ENCODE results near the gene FOXC1.

The FOXC1 gene

GRCh38 chr6:1643830-1644445 lies 34.2 kb downstream of the FOXC1 start:
- no peak for DNase-seq (ENCODE audit: low read depth)

- DNase-seq (ENCODE audit: low read depth): no peak
Measured at GRCh38 chr6:1644516-1645060, 34.9 kb downstream of the FOXC1 start.

GRCh38 chr6:1645466-1646185 lies 35.9 kb downstream of the FOXC1 start:
- DNase-seq (ENCODE audit: low read depth): no peak

GRCh38 chr6:1651362-1651761 lies 41.6 kb downstream of the FOXC1 start:
- no peak for DNase-seq (ENCODE audit: low read depth)

- no peak for DNase-seq (ENCODE audit: low read depth)
Measured at GRCh38 chr6:1652842-1653241, 43.1 kb downstream of the FOXC1 start.

GRCh38 chr6:1654054-1654453 lies 44.3 kb downstream of the FOXC1 start:
- no peak for DNase-seq (ENCODE audit: low read depth)

- DNase-seq (ENCODE audit: low read depth): no peak
Measured at GRCh38 chr6:1657116-1657770, 47.5 kb downstream of the FOXC1 start.

GRCh38 chr6:1657771-1658165 lies 48.1 kb downstream of the FOXC1 start:
- no peak for DNase-seq (ENCODE audit: low read depth)

GRCh38 chr6:1658212-1659005 lies 48.7 kb downstream of the FOXC1 start:
- no peak for DNase-seq (ENCODE audit: low read depth)

GRCh38 chr6:1659816-1660215 lies 50.1 kb downstream of the FOXC1 start:
- no peak for DNase-seq (ENCODE audit: low read depth)

GRCh38 chr6:1662534-1662933 lies 52.8 kb downstream of the FOXC1 start:
- no peak for DNase-seq (ENCODE audit: low read depth)
